OCI-LY1 (cell line): ENCODE measurements around the gene KCNK4.

Source experiments
- H2AFZ ChIP-seq: fragments of 200-600 bp; sonication (generic), shearing (Covaris generic); 2 replicates; pipeline ENCODE4 v1.6.0; 2014; ENCODE audit warnings: antibody characterized with exemption, mild to moderate bottlenecking, low read length
- H3F3A ChIP-seq: fragments of 200-600 bp; sonication (generic), shearing (Covaris generic); 2 replicates; pipeline ENCODE4 v1.6.0; 2014; ENCODE audit warnings: mild to moderate bottlenecking, antibody characterized with exemption, low read length, moderate library complexity; ENCODE audit not compliant: insufficient read depth
- H3K27ac ChIP-seq: fragments of 200-600 bp; sonication (generic); 2 replicates; pipeline ENCODE4 v1.5.1; 2014; ENCODE audit warnings: low read length, mixed run types, mild to moderate bottlenecking, low read depth; ENCODE audit not compliant: poor library complexity, severe bottlenecking
- H3K27me3 ChIP-seq: fragments of 200-600 bp; sonication (generic); 2 replicates; pipeline ENCODE4 v1.6.0; 2014; ENCODE audit warnings: antibody characterized with exemption, mild to moderate bottlenecking, low read length, moderate library complexity; ENCODE audit not compliant: insufficient read depth
- H3K36me3 ChIP-seq: fragments of 200-600 bp; sonication (generic); 2 replicates; pipeline ENCODE4 v1.6.1; 2014; ENCODE audit warnings: mild to moderate bottlenecking, antibody characterized with exemption, low read length, moderate library complexity, mixed read lengths; ENCODE audit not compliant: insufficient read depth
- H3K4me1 ChIP-seq: fragments of 200-600 bp; sonication (generic); 2 replicates; pipeline ENCODE4 v1.5.1; 2014; ENCODE audit warnings: mild to moderate bottlenecking, low read length, moderate library complexity; ENCODE audit not compliant: insufficient read depth, severe bottlenecking
- H3K4me2 ChIP-seq: fragments of 200-600 bp; sonication (generic), shearing (Covaris generic); 2 replicates; pipeline ENCODE4 v1.6.1; 2014; ENCODE audit warnings: low read length
- H3K4me3 ChIP-seq: fragments of 200-600 bp; sonication (generic); 2 replicates; pipeline ENCODE4 v1.5.1; 2014; ENCODE audit warnings: low read length, low read depth, mild to moderate bottlenecking, mixed read lengths; ENCODE audit not compliant: poor library complexity, severe bottlenecking
- H3K79me2 ChIP-seq: fragments of 200-600 bp; shearing (Covaris generic); 2 replicates; pipeline ENCODE4 v1.6.1; 2016; ENCODE audit warnings: mixed run types, low read length, mixed read lengths; ENCODE audit not compliant: insufficient read depth
- H3K9ac ChIP-seq: fragments of 200-600 bp; sonication (generic), shearing (Covaris generic); 2 replicates; pipeline ENCODE4 v1.6.1; 2014; ENCODE audit warnings: mild to moderate bottlenecking, low read length, mixed read lengths
- H3K9me2 ChIP-seq: fragments of 200-600 bp; sonication (generic), shearing (Covaris generic); 2 replicates; pipeline ENCODE4 v1.6.1; 2014; ENCODE audit warnings: low read depth, mild to moderate bottlenecking, low read length, mixed read lengths
- H3K9me3 ChIP-seq: fragments of 200-600 bp; shearing (Covaris generic); 2 replicates; pipeline ENCODE4 v1.6.1; 2014; ENCODE audit warnings: low read length, mixed read lengths
- H4K20me1 ChIP-seq: fragments of 200-600 bp; sonication (generic), shearing (Covaris generic); 2 replicates; pipeline ENCODE4 v1.6.0; 2016; ENCODE audit warnings: mild to moderate bottlenecking, low read length; ENCODE audit not compliant: insufficient read depth
- EZH2 ChIP-seq: fragments of 200-600 bp; sonication (generic), shearing (Covaris generic); IDR thresholded peaks from 2 replicates; pipeline ENCODE4 v1.8.0; 2017; ENCODE audit warnings: borderline replicate concordance, mixed run types, mild to moderate bottlenecking, antibody characterized with exemption, low read length, moderate library complexity, mixed read lengths
- TF ChIP-seq, protein P1 (sequence below): fragments of 200-600 bp; sonication (generic), shearing (Covaris generic); IDR thresholded peaks from 2 replicates; pipeline ENCODE4 v1.5.1; 2017; ENCODE audit warnings: mild to moderate bottlenecking, antibody characterized with exemption, low read length, moderate library complexity, mixed read lengths

The KCNK4 gene

DNA sequence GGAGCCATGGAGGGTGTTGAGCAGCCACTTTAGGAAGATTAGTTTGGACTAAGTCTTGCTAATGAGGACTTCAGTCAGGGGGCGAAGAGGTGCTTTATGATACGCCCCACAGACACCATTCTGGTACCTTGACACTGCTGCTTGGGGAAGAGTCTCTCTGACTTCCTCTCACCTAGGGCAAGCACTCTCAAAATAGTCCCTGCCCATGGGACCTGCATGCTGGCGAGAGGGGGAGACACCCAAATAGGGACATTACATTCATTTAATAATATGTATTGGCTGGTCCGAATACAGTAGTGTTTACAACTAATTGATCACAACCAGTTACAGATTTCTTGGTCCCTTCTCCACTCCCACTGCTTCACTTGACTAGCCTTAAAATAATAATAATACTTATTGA is 4.7 kb downstream of the KCNK4 start:
- Histone ChIP-seq H3K36me3 (no peaks in the 10 kb centered on the region), H3K27ac (no peak overlapping the region), H3K9ac (no peak overlapping the region), H3K4me1 (peaks cover 6% of the 10 kb centered on the region), H3K9me3 (no peaks in the 10 kb centered on the region), H2AFZ (no peak overlapping the region), H3K4me2 (no peak overlapping the region), H3K9me2 (no peaks in the 10 kb centered on the region), H4K20me1 (no peaks in the 10 kb centered on the region), H3K79me2 (no peaks in the 10 kb centered on the region), H3K4me3 (no peak overlapping the region), H3F3A (no peaks in the 10 kb centered on the region), H3K27me3 (peaks cover 5% of the 10 kb centered on the region; the same call in 1 of the 2 replicates)
- TF ChIP-seq EZH2 = no peak

DNA sequence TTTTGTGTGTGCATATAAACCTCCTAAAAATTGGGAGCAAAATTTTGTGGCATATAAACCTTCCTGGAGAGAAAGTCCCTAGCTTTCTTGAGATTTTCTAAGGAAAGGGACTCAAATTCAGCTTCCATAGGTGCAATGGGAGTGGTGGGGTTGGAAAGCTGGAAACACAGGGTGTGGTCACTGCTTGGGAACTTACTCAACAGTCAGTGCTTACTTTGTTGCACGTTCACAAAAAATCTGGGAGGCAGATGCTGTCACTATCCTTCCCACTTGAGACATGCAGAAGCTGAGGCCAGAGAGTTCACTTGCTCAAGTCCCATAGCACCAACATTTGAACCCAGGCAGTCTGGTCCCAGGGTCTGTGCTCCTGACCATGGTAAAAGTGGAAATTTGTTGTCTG is 5.1 kb downstream of the KCNK4 start:
- no peak overlapping the region for H3K9ac ChIP-seq
- H2AFZ ChIP-seq = no peak overlapping the region
- no peak overlapping the region for H3K4me2 ChIP-seq
- no peaks in the 10 kb centered on the region for H3K79me2 ChIP-seq
- H3K36me3 ChIP-seq = no peaks in the 10 kb centered on the region
- H3K27ac ChIP-seq = no peak overlapping the region
- no peaks in the 10 kb centered on the region for H4K20me1 ChIP-seq
- no peaks in the 10 kb centered on the region for H3K9me2 ChIP-seq
- no peaks in the 10 kb centered on the region for H3K9me3 ChIP-seq
- no peak for TF ChIP-seq EZH2
- TF ChIP-seq, protein P1, sequence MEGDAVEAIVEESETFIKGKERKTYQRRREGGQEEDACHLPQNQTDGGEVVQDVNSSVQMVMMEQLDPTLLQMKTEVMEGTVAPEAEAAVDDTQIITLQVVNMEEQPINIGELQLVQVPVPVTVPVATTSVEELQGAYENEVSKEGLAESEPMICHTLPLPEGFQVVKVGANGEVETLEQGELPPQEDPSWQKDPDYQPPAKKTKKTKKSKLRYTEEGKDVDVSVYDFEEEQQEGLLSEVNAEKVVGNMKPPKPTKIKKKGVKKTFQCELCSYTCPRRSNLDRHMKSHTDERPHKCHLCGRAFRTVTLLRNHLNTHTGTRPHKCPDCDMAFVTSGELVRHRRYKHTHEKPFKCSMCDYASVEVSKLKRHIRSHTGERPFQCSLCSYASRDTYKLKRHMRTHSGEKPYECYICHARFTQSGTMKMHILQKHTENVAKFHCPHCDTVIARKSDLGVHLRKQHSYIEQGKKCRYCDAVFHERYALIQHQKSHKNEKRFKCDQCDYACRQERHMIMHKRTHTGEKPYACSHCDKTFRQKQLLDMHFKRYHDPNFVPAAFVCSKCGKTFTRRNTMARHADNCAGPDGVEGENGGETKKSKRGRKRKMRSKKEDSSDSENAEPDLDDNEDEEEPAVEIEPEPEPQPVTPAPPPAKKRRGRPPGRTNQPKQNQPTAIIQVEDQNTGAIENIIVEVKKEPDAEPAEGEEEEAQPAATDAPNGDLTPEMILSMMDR = no peak
- peaks cover 7% of the 10 kb centered on the region for H3K4me1 ChIP-seq
- H3F3A ChIP-seq = no peaks in the 10 kb centered on the region
- H3K4me3 ChIP-seq = no peak overlapping the region
- H3K27me3 ChIP-seq = peaks cover under 1% of the 10 kb centered on the region; the same call in 1 of the 2 replicates

DNA sequence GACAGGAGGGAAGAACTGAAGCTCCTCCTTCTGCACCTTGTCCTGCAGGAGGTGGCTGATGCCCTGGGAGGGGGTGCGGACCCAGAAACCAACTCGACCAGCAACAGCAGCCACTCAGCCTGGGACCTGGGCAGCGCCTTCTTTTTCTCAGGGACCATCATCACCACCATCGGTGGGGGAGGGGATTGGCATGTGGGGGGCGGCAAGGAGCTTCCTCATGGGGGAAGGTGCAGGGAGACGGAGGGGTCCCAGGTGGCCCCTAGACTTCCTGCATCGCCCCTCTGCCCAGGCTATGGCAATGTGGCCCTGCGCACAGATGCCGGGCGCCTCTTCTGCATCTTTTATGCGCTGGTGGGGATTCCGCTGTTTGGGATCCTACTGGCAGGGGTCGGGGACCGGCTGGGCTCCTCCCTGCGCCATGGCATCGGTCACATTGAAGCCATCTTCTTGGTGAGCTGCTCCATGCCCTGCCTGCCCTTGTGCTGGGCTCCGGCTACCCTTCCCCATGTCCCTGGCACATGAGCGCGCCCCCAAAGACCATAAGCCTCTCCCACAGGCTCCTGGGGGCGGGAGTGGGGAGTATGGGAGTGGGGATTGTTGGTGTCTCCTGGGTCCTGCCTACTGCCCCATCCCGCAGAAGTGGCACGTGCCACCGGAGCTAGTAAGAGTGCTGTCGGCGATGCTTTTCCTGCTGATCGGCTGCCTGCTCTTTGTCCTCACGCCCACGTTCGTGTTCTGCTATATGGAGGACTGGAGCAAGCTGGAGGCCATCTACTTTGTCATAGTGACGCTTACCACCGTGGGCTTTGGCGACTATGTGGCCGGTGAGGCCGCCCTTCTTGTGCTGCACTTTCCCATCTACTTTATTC is 6.0 kb downstream of the KCNK4 start:
- no peaks in the 10 kb centered on the region for H4K20me1 ChIP-seq
- H3K9ac ChIP-seq = no peak overlapping the region

More for the DNA sequence above, 6.0 kb downstream of the KCNK4 start:
- Histone ChIP-seq H3K27ac (no peak overlapping the region), H3K4me3 (no peak overlapping the region), H2AFZ (no peak overlapping the region), H3F3A (no peaks in the 10 kb centered on the region), H3K4me1 (peaks cover 7% of the 10 kb centered on the region), H3K4me2 (no peak overlapping the region), H3K36me3 (no peaks in the 10 kb centered on the region), H3K9me2 (no peaks in the 10 kb centered on the region), H3K27me3 (no peaks in the 10 kb centered on the region; the same call in 1 of the 2 replicates), H3K79me2 (no peaks in the 10 kb centered on the region), H3K9me3 (no peaks in the 10 kb centered on the region)
- TF ChIP-seq, protein P1 = no peak
- no peak for TF ChIP-seq EZH2
